Posterior cingulate gyrus (tissue), 11 donors: ENCODE results near the gene NSMCE1.

ENCODE experiments used
- DNase-seq, 10 donors: peaks; one replicate each; pipeline versions ENCODE4 v3.0.0 to v3.0.0-alpha.2; 2020 to 2021; ENCODE audit warnings: mixed read lengths in 3 of 10
- intact Hi-C: fragments of 100-400 bp; cut with DNase I; formaldehyde crosslinking; loops from one replicate; pipeline ENCODE4 v1.15.1; 2023

The NSMCE1 gene

GRCh38 chr16:27268376-27269299, at the start of gene NSMCE1:
NSMCE1 (minus strand) TSS chr16:27268772; CDS start chr16:27257570, 11,202 bp downstream.
- peak; percentile 94 to 100 (median 98) for DNase-seq
- intact Hi-C loops: loop anchor here (5.0 kb wide), 1 partner anchor 66 kb away; the partner anchor contains the start of gene KDM8

GRCh38 chr16:27317738-27318391, 49.3 kb upstream of the NSMCE1 start:
- intact Hi-C loops: no loop called here
- DNase-seq: peak in 1 of 10 donors; percentile 4

- peak in 1 of 10 donors; percentile 39 for DNase-seq
- intact Hi-C loops: no loop called here
Observed at GRCh38 chr16:27317320-27317719, 48.7 kb upstream of the NSMCE1 start.

GRCh38 chr16:27316038-27316680, 47.6 kb upstream of the NSMCE1 start:
- peak in 1 of 10 donors; percentile 43 for DNase-seq
- intact Hi-C loops: no loop called here

GRCh38 chr16:27315333-27316037, 46.9 kb upstream of the NSMCE1 start:
- intact Hi-C loops: no loop called here
- DNase-seq: peak in 1 of 10 donors; percentile 72

- peak in 1 of 10 donors; percentile 62 for DNase-seq
- intact Hi-C loops: no loop called here
Observed at GRCh38 chr16:27314986-27315332, 46.4 kb upstream of the NSMCE1 start.

GRCh38 chr16:27314161-27314723, 45.7 kb upstream of the NSMCE1 start:
- intact Hi-C loops: no loop called here
- DNase-seq: peak in 1 of 10 donors; percentile 72

GRCh38 chr16:27313422-27314160, 45.0 kb upstream of the NSMCE1 start, which contains the start of gene IL4R:
IL4R (plus strand) TSS chr16:27313974; CDS start chr16:27340204, 26,230 bp downstream.
- intact Hi-C loops: no loop called here
- DNase-seq: peak in 2 of 10 donors; percentile 14 to 81

GRCh38 chr16:27312580-27313421, 44.2 kb upstream of the NSMCE1 start:
- peak in 1 of 10 donors; percentile 5 for DNase-seq
- intact Hi-C loops: no loop called here

GRCh38 chr16:27311897-27312303, 43.3 kb upstream of the NSMCE1 start:
- intact Hi-C loops: no loop called here
- no peak for DNase-seq

GRCh38 chr16:27311448-27311830, 42.9 kb upstream of the NSMCE1 start:
- intact Hi-C loops: no loop called here

GRCh38 chr16:27310576-27311447, 42.2 kb upstream of the NSMCE1 start:
- peak in 1 of 10 donors; percentile 2 for DNase-seq
- intact Hi-C loops: no loop called here

More at GRCh38 chr16:27311448-27311830, 42.9 kb upstream of the NSMCE1 start:
- no peak for DNase-seq

GRCh38 chr16:27308792-27309191, 40.2 kb upstream of the NSMCE1 start:
- DNase-seq: peak in 1 of 10 donors; percentile 1
- intact Hi-C loops: no loop called here

- peak in 2 of 10 donors; percentile 13 to 16 for DNase-seq
- intact Hi-C loops: no loop called here
Observed at GRCh38 chr16:27305839-27306442, 37.4 kb upstream of the NSMCE1 start.

- peak in 1 of 10 donors; percentile 12 for DNase-seq
- intact Hi-C loops: no loop called here
Observed at GRCh38 chr16:27304881-27305745, 36.5 kb upstream of the NSMCE1 start.

- no peak for DNase-seq
- intact Hi-C loops: no loop called here
Observed at GRCh38 chr16:27304102-27304501, 35.5 kb upstream of the NSMCE1 start.
